Lung (tissue), 12 donors: Measurements from ENCODE around the gene TXK. TPM values are rescaled to one million over a fixed set of nuclear protein-coding genes. Genes with fewer than 3 reads are reported as not detected.

Experiments
- ATAC-seq: fragments of 200-7000 bp; cut with Tn5 transposase; one replicate; pipeline ENCODE4 v1.9.1; 2020; ENCODE audit warnings: moderate number of reproducible peaks; ENCODE audit not compliant: insufficient read depth, low FRiP score
- DNase-seq, 3 donors: peaks; one replicate each; pipeline ENCODE4 v3.0.0-alpha.2; 2013 to 2017
- H3K27ac ChIP-seq, 2 donors: one replicate each; pipeline ENCODE4 v1.5.1; 2013; ENCODE audit warnings: mild to moderate bottlenecking in 2 of 2, moderate library complexity in 2 of 2, control low read depth in 1 of 2, inconsistent platforms in 1 of 2, low read depth in 1 of 2, low read length in 1 of 2
- H3K27me3 ChIP-seq, 3 donors: one replicate each; pipeline ENCODE4 v1.5.1; 2013; ENCODE audit warnings: low read length in 2 of 3; ENCODE audit not compliant: control insufficient read depth in 3 of 3, insufficient read depth in 3 of 3
- H3K36me3 ChIP-seq, 4 donors: one replicate each; pipeline ENCODE4 v1.5.1; 2013; ENCODE audit warnings: low read length in 4 of 4, mild to moderate bottlenecking in 1 of 4, moderate library complexity in 1 of 4; ENCODE audit not compliant: control insufficient read depth in 4 of 4, insufficient read depth in 4 of 4
- H3K4me1 ChIP-seq, 5 donors: one replicate each; pipeline ENCODE4 v1.5.1; 2013; ENCODE audit warnings: low read length in 5 of 5, mild to moderate bottlenecking in 2 of 5, moderate library complexity in 1 of 5; ENCODE audit not compliant: control insufficient read depth in 5 of 5, insufficient read depth in 5 of 5
- H3K4me3 ChIP-seq: one replicate; pipeline ENCODE4 v1.5.1; 2013; ENCODE audit warnings: mild to moderate bottlenecking, control low read depth, moderate library complexity
- H3K9ac ChIP-seq, 2 donors: one replicate each; pipeline ENCODE4 v1.5.1; 2013; ENCODE audit warnings: low read length in 2 of 2, control low read depth in 1 of 2; ENCODE audit not compliant: insufficient read depth in 1 of 2
- H3K9me3 ChIP-seq, 4 donors: one replicate each; pipeline ENCODE4 v1.5.1; 2013; ENCODE audit warnings: low read length in 3 of 4, mild to moderate bottlenecking in 1 of 4, moderate library complexity in 1 of 4; ENCODE audit not compliant: control insufficient read depth in 4 of 4, insufficient read depth in 3 of 4
- WGBS, 2 donors: extraction: QIAGEN DNeasy Blood & Tissue Kit; methylation state at CpG; one replicate each; pipeline ENCODE4 v1.1.7; 2013; 5-methylcytosine and 5-hydroxymethylcytosine counted together
- polyA plus RNA-seq, 2 donors: library from polyadenylated mRNA; stranded (reverse); fragments of 200-250 nt; gene quantifications; one replicate each; pipeline ENCODE4 v1.2.1, GENCODE V29; 2013
- total RNA-seq, 2 donors: library from RNA; depleted of rRNA in 1 of 2; stranded (reverse); fragments of >200 nt in 1 of 2; gene quantifications; one replicate each; pipeline ENCODE4 v1.2.1, GENCODE V29; 2014 to 2021
- TF ChIP-seq, protein P1 (sequence below): IDR thresholded peaks from 2 replicates; pipeline ENCODE4 v1.5.1; 2012; ENCODE audit warnings: mild to moderate bottlenecking; ENCODE audit errors: control extremely low read depth, extremely low read depth
- donor health status: control.
- donor health status: control.
- donor health status: Bipolar disorder and iron deficiency.
- donor health status: healthy.
- donor health status: DM: yes; HTN: yes; CAD: no.

Gene TXK
- total and polyA plus RNA-seq, 4 donors, result 0.91 to 9.1 (median 2.0) TPM

DNA sequence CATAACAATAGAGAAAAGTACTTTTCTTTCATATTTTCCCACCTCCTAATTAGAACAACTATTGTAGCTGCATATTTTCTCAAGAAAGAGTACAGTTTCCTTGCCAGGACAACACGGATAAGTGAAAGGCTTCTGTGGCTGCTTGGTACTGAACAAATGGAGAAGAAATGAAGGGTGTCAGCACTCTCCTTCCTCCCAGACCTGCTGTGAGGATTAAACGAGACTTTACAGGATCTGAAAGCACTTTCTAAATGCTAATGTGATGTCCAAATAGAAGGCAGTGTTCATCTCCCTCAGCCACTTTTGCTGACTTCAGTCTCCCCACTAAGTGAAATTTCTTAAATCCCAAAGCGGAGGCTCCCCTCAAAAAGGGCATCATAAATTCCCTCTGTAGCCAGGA lies 103.6 kb downstream of the TXK start:
- no peak overlapping the region for H3K27ac ChIP-seq
- 66 to 74% methylated on average over 3 of the region's 3 CpGs for WGBS, 2 donors
- peaks cover 0 to 9% (median 2%) of the 10 kb centered on the region in 5 donors for H3K4me1 ChIP-seq
- TF ChIP-seq, protein P1, sequence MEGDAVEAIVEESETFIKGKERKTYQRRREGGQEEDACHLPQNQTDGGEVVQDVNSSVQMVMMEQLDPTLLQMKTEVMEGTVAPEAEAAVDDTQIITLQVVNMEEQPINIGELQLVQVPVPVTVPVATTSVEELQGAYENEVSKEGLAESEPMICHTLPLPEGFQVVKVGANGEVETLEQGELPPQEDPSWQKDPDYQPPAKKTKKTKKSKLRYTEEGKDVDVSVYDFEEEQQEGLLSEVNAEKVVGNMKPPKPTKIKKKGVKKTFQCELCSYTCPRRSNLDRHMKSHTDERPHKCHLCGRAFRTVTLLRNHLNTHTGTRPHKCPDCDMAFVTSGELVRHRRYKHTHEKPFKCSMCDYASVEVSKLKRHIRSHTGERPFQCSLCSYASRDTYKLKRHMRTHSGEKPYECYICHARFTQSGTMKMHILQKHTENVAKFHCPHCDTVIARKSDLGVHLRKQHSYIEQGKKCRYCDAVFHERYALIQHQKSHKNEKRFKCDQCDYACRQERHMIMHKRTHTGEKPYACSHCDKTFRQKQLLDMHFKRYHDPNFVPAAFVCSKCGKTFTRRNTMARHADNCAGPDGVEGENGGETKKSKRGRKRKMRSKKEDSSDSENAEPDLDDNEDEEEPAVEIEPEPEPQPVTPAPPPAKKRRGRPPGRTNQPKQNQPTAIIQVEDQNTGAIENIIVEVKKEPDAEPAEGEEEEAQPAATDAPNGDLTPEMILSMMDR, result no peak
- H3K9ac ChIP-seq, result no peak overlapping the region
- H3K4me3 ChIP-seq, result no peak overlapping the region
- DNase-seq (no peak), ATAC-seq (no peak)
- H3K9me3 ChIP-seq, result peaks cover 0 to 2% (median 0%) of the 10 kb centered on the region in 4 donors
- no peaks in the 10 kb centered on the region for H3K27me3 ChIP-seq
- H3K36me3 ChIP-seq, result no peaks in the 10 kb centered on the region

- peaks cover 0 to 9% (median 5%) of the 10 kb centered on the region in 5 donors for H3K4me1 ChIP-seq
- H3K4me3 ChIP-seq, result no peak overlapping the region
- no peaks in the 10 kb centered on the region for H3K36me3 ChIP-seq
- no peak overlapping the region for H3K9ac ChIP-seq
- no peak for DNase-seq
- TF ChIP-seq, protein P1, result no peak
- H3K27me3 ChIP-seq, result no peaks in the 10 kb centered on the region
- H3K9me3 ChIP-seq, result peaks cover 0 to 2% (median 0%) of the 10 kb centered on the region in 4 donors
- ATAC-seq, result no peak
- 72 to 84% methylated on average over 2 of the region's 2 CpGs for WGBS, 2 donors
- no peak overlapping the region for H3K27ac ChIP-seq
These were observed 105.4 kb downstream of the TXK start for GRCh38 chr4:48028696-48029095.

DNA sequence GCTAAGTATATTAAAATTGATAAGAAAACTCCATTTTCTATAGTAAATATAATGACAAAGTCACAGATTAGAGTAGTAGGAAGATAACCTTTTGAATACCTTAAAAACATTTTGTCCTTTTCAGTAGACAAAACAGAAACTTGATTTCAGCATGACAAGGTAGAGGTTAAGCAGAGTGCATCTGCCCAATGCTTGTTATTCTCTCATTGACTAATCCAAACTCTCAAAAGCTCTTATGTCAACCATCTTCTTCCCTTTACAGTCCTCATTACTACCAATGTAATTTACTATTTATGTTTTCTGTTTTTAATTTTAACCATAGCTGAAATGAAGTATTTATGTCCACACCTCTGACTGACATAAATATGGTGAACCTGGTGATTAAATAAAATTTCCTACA lies 106.4 kb downstream of the TXK start:
- no peak for DNase-seq
- peaks cover 0 to 9% (median 5%) of the 10 kb centered on the region in 5 donors for H3K4me1 ChIP-seq
- no peak overlapping the region for H3K27ac ChIP-seq
- H3K9me3 ChIP-seq, result peaks cover 0 to 2% (median 0%) of the 10 kb centered on the region in 4 donors
- TF ChIP-seq, protein P1, result no peak
- H3K27me3 ChIP-seq, result no peaks in the 10 kb centered on the region
- ATAC-seq, result no peak
- H3K36me3 ChIP-seq, result no peaks in the 10 kb centered on the region
- H3K9ac ChIP-seq, result no peak overlapping the region
- H3K4me3 ChIP-seq, result no peak overlapping the region

- no peak for ATAC-seq
- Histone ChIP-seq H3K36me3 (no peaks in the 10 kb centered on the region), H3K9me3 (peaks cover 0 to 2% (median 0%) of the 10 kb centered on the region in 4 donors), H3K4me1 (peaks cover 0 to 5% (median 0%) of the 10 kb centered on the region in 5 donors), H3K27ac (no peak overlapping the region), H3K9ac (no peak overlapping the region), H3K4me3 (no peak overlapping the region), H3K27me3 (no peaks in the 10 kb centered on the region)
- TF ChIP-seq, protein P1, result no peak
- peak in 2 of 3 donors; percentile 33 to 36 for DNase-seq
- WGBS, 2 donors, result 37 to 59% methylated on average over 2 of the region's 2 CpGs
These were observed 109.0 kb downstream of the TXK start for GRCh38 chr4:48025005-48025404.
